Gastroesophageal sphincter (tissue), 3 donors: ENCODE data around the gene ARHGEF3.

Experiments
- POLR2A ChIP-seq, 2 donors: fragments of 450-650 bp; IDR thresholded peaks; one replicate each; pipeline ENCODE4 v1.6.1; 2017; ENCODE audit warnings: antibody characterized with exemption in 2 of 2, mild to moderate bottlenecking in 2 of 2, moderate library complexity in 1 of 2
- POLR2AphosphoS5 ChIP-seq: sonication (generic); formaldehyde crosslinking; IDR thresholded peaks from one replicate; pipeline ENCODE4 v1.6.1; 2017; ENCODE audit warnings: antibody characterized with exemption
- TF ChIP-seq, protein P1 (sequence below), 4 experiments: fragments of 200-600 bp in 2 of 4; fragments of 450-650 bp in 2 of 4; sonication (generic) in 1 of 4; IDR thresholded peaks; one replicate each; pipeline ENCODE4 v1.5.1; 2017 to 2019; ENCODE audit warnings: antibody characterized with exemption in 4 of 4, mild to moderate bottlenecking in 2 of 4, moderate library complexity in 2 of 4

- TF ChIP-seq POLR2A (IDR thresholded peaks at IDR 0.05) (no peak), POLR2AphosphoS5 (no peak)
- TF ChIP-seq, protein P1, sequence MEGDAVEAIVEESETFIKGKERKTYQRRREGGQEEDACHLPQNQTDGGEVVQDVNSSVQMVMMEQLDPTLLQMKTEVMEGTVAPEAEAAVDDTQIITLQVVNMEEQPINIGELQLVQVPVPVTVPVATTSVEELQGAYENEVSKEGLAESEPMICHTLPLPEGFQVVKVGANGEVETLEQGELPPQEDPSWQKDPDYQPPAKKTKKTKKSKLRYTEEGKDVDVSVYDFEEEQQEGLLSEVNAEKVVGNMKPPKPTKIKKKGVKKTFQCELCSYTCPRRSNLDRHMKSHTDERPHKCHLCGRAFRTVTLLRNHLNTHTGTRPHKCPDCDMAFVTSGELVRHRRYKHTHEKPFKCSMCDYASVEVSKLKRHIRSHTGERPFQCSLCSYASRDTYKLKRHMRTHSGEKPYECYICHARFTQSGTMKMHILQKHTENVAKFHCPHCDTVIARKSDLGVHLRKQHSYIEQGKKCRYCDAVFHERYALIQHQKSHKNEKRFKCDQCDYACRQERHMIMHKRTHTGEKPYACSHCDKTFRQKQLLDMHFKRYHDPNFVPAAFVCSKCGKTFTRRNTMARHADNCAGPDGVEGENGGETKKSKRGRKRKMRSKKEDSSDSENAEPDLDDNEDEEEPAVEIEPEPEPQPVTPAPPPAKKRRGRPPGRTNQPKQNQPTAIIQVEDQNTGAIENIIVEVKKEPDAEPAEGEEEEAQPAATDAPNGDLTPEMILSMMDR (IDR thresholded peaks at IDR 0.05): no peak
Measured at GRCh38 chr3:56795829-56796185, 5.9 kb downstream of the ARHGEF3 start.
